Stimulated activated CD4-positive, alpha-beta T cell treated with anti-CD3 and anti-CD28 coated beads, TNF-alpha, amount 100 ng/mL, for 4 hours (primary cell): Measurements from ENCODE around the gene ILKAP.
"Not testable (repeated sequence)": the region's sequence is repeated elsewhere in the genome, so short reads cannot be mapped to it uniquely, and the experiment has no call there.

Experiments used
- DNase-seq, 3 experiments: peaks; one replicate each; pipeline ENCODE4 v3.0.0-alpha.2; 2020; ENCODE audit warnings: low read depth in 3 of 3

ILKAP gene

GRCh38 chr2:238202326-238203093, 985 bp downstream of the ILKAP start:
- DNase-seq: no peak

GRCh38 chr2:238190445-238190844, 13.1 kb downstream of the ILKAP start:
- no peak for DNase-seq

GRCh38 chr2:238187618-238188548, 15.6 kb downstream of the ILKAP start:
- no peak for DNase-seq

GRCh38 chr2:238183821-238184220, 19.7 kb downstream of the ILKAP start:
- DNase-seq: no peak

GRCh38 chr2:238182362-238182761, 21.1 kb downstream of the ILKAP start:
- DNase-seq: no peak

GRCh38 chr2:238180554-238180953, 22.9 kb downstream of the ILKAP start:
- DNase-seq: no peak

- no peak for DNase-seq
These were observed 26.9 kb downstream of the ILKAP start for GRCh38 chr2:238176613-238177012.

GRCh38 chr2:238174701-238175100, 28.8 kb downstream of the ILKAP start:
- no peak for DNase-seq

GRCh38 chr2:238174291-238174690, 29.2 kb downstream of the ILKAP start:
- no peak for DNase-seq

GRCh38 chr2:238173692-238174091, 29.8 kb downstream of the ILKAP start:
- DNase-seq: no peak

- no peak for DNase-seq
These were observed 31.1 kb downstream of the ILKAP start for GRCh38 chr2:238172439-238172838.

GRCh38 chr2:238171575-238172187, 31.8 kb downstream of the ILKAP start:
- no peak for DNase-seq

GRCh38 chr2:238171072-238171431, 32.4 kb downstream of the ILKAP start:
- not testable (repeated sequence) for DNase-seq

GRCh38 chr2:238170386-238171071, 33.0 kb downstream of the ILKAP start:
- no peak for DNase-seq

GRCh38 chr2:238169708-238170251, 33.7 kb downstream of the ILKAP start:
- DNase-seq: no peak

- no peak for DNase-seq
These were observed 34.3 kb downstream of the ILKAP start for GRCh38 chr2:238169048-238169707.

GRCh38 chr2:238168196-238169047, 35.1 kb downstream of the ILKAP start:
- DNase-seq: no peak

GRCh38 chr2:238167761-238168160, 35.7 kb downstream of the ILKAP start:
- no peak for DNase-seq

GRCh38 chr2:238167344-238167715, 36.2 kb downstream of the ILKAP start:
- DNase-seq: no peak
